Measurements from ENCODE around the gene KRT24. TPM values are rescaled to one million over a fixed set of nuclear protein-coding genes. Genes with fewer than 3 reads are reported as not detected.

Gene KRT24
- polyA plus RNA-seq, 1 experiment, result not detected

GRCh38 chr17:40734018-40734417 is 30.5 kb upstream of the KRT24 start:
- no peak for DNase-seq (ENCODE audit: low read depth)
- ChIA-PET CTCF (interaction anchor here (1.2 kb wide), 1 partner anchor 9 kb away, joined by 3 read pairs; no protein-coding TSS in a partner anchor), POLR2A (no interaction called here)
- Histone ChIP-seq H3K36me3 (ENCODE audit: control insufficient read depth, insufficient read depth, low read length) (no peaks in the 10 kb centered on the region), H3K4me3 (ENCODE audit: low read depth, low read length) (no peak overlapping the region), H3K27me3 (ENCODE audit: control insufficient read depth, insufficient read depth, low read length) (peaks cover 9% of the 10 kb centered on the region)
- no peak for TF ChIP-seq CTCF (IDR thresholded peaks at IDR 0.05; ENCODE audit: insufficient read depth, low read depth, low read length)

GRCh38 chr17:40730970-40731369 is 27.4 kb upstream of the KRT24 start:
- Histone ChIP-seq H3K36me3 (ENCODE audit: control insufficient read depth, insufficient read depth, low read length) (no peaks in the 10 kb centered on the region), H3K27me3 (ENCODE audit: control insufficient read depth, insufficient read depth, low read length) (peaks cover 3% of the 10 kb centered on the region), H3K4me3 (ENCODE audit: low read depth, low read length) (no peak overlapping the region)
- DNase-seq (ENCODE audit: low read depth), result no peak
- TF ChIP-seq CTCF (IDR thresholded peaks at IDR 0.05; ENCODE audit: insufficient read depth, low read depth, low read length), result no peak
- ChIA-PET CTCF (interaction anchor here (1.2 to 1.4 kb wide), 3 partner anchors 32 to 917 kb away, joined by 3 to 4 read pairs (median 3); no protein-coding TSS in a partner anchor), POLR2A (no interaction called here)

- H3K27me3 ChIP-seq (ENCODE audit: control insufficient read depth, insufficient read depth, low read length), result peaks cover 7% of the 10 kb centered on the region
- H3K4me3 ChIP-seq (ENCODE audit: low read depth, low read length), result no peak overlapping the region
- CTCF ChIA-PET, result interaction anchor here (0.8 to 0.9 kb wide), 2 partner anchors 108 to 113 kb away, joined by 3 read pairs; no protein-coding TSS in a partner anchor
- TF ChIP-seq CTCF (IDR thresholded peaks at IDR 0.05; ENCODE audit: insufficient read depth, low read depth, low read length), result no peak
- no peak for DNase-seq (ENCODE audit: low read depth)
- no peaks in the 10 kb centered on the region for H3K36me3 ChIP-seq (ENCODE audit: control insufficient read depth, insufficient read depth, low read length)
- POLR2A ChIA-PET, result no interaction called here
These were observed 24.1 kb upstream of the KRT24 start for GRCh38 chr17:40727447-40728231.

- CTCF ChIA-PET, result interaction anchor here (0.8 to 0.9 kb wide), 2 partner anchors 107 to 112 kb away, joined by 3 read pairs; no protein-coding TSS in a partner anchor
- DNase-seq (ENCODE audit: low read depth), result no peak
- no peaks in the 10 kb centered on the region for H3K36me3 ChIP-seq (ENCODE audit: control insufficient read depth, insufficient read depth, low read length)
- POLR2A ChIA-PET, result no interaction called here
- H3K4me3 ChIP-seq (ENCODE audit: low read depth, low read length), result no peak overlapping the region
- TF ChIP-seq CTCF (IDR thresholded peaks at IDR 0.05; ENCODE audit: insufficient read depth, low read depth, low read length), result peak; percentile 40; the same call in 1 of the 2 replicates
- peaks cover 7% of the 10 kb centered on the region for H3K27me3 ChIP-seq (ENCODE audit: control insufficient read depth, insufficient read depth, low read length)
These were observed 23.4 kb upstream of the KRT24 start for GRCh38 chr17:40726919-40727318.

GRCh38 chr17:40724656-40725055 is 21.1 kb upstream of the KRT24 start:
- DNase-seq (ENCODE audit: low read depth), result no peak
- Histone ChIP-seq H3K36me3 (ENCODE audit: control insufficient read depth, insufficient read depth, low read length) (no peaks in the 10 kb centered on the region), H3K27me3 (ENCODE audit: control insufficient read depth, insufficient read depth, low read length) (peaks cover 5% of the 10 kb centered on the region; the same call in 1 of the 2 replicates), H3K4me3 (ENCODE audit: low read depth, low read length) (no peak overlapping the region)
- ChIA-PET CTCF (no interaction called here), POLR2A (no interaction called here)
- TF ChIP-seq CTCF (IDR thresholded peaks at IDR 0.05; ENCODE audit: insufficient read depth, low read depth, low read length), result no peak

Measured in BJ (cell line).